ENCODE data around the gene ARMC6.
"Not testable (repeated sequence)": the region's sequence is repeated elsewhere in the genome, so short reads cannot be mapped to it uniquely, and the experiment has no call there.

ARMC6 gene

GRCh38 chr19:19023376-19023775 is 10.0 kb upstream of the ARMC6 start:
- DNase-seq, result not testable (repeated sequence)

GRCh38 chr19:19025861-19026260 is 7.5 kb upstream of the ARMC6 start:
- no peak for DNase-seq

GRCh38 chr19:19026299-19026971 is 7.0 kb upstream of the ARMC6 start:
- peak; percentile 98 for DNase-seq

GRCh38 chr19:19027228-19027627 is 6.2 kb upstream of the ARMC6 start:
- DNase-seq, result no peak

GRCh38 chr19:19028526-19028925 is 4.9 kb upstream of the ARMC6 start:
- DNase-seq, result no peak

- DNase-seq, result peak; percentile 27
These were observed 1.5 kb upstream of the ARMC6 start for GRCh38 chr19:19031891-19032290.

GRCh38 chr19:19032420-19033175 is 805 bp upstream of the ARMC6 start:
- DNase-seq, result peak; percentile 98

GRCh38 chr19:19033176-19033425 is 302 bp upstream of the ARMC6 start:
- DNase-seq, result no peak

GRCh38 chr19:19034204-19034624 is 811 bp downstream of the ARMC6 start:
- peak; percentile 98 for DNase-seq

GRCh38 chr19:19039901-19040300 is 6.5 kb downstream of the ARMC6 start:
- DNase-seq, result peak; percentile 14

GRCh38 chr19:19040417-19040816 is 7.0 kb downstream of the ARMC6 start:
- no peak for DNase-seq

GRCh38 chr19:19042732-19043280 is 9.4 kb downstream of the ARMC6 start:
- DNase-seq, result no peak

- no peak for DNase-seq
These were observed 10.1 kb downstream of the ARMC6 start for GRCh38 chr19:19043481-19043880.

GRCh38 chr19:19043881-19044280 is 10.5 kb downstream of the ARMC6 start:
- DNase-seq, result no peak

- peak; percentile 68 for DNase-seq
These were observed 16.0 kb downstream of the ARMC6 start for GRCh38 chr19:19049406-19049805.

GRCh38 chr19:19050104-19050503 is 16.7 kb downstream of the ARMC6 start:
- DNase-seq, result no peak

GRCh38 chr19:19050731-19051130 is 17.3 kb downstream of the ARMC6 start:
- no peak for DNase-seq

GRCh38 chr19:19051478-19052213 is 18.2 kb downstream of the ARMC6 start:
- no peak for DNase-seq

GRCh38 chr19:19052921-19053320 is 19.5 kb downstream of the ARMC6 start:
- no peak for DNase-seq

GRCh38 chr19:19053508-19054314 is 20.3 kb downstream of the ARMC6 start:
- peak; percentile 26 for DNase-seq

GRCh38 chr19:19054315-19054938 is 21.0 kb downstream of the ARMC6 start:
- no peak for DNase-seq

- no peak for DNase-seq
These were observed 21.6 kb downstream of the ARMC6 start for GRCh38 chr19:19054939-19055440.
